GM12891 (cell line): ENCODE data around the gene ITPR3.

Source experiments
- POLR2A ChIP-seq: IDR thresholded peaks from 2 replicates; pipeline ENCODE4 v1.6.1; 2011; ENCODE audit warnings: low read depth, low read length, control low read depth
- POLR2AphosphoS5 ChIP-seq: IDR thresholded peaks from 2 replicates; pipeline ENCODE4 v1.6.1; 2011; ENCODE audit warnings: low read depth, low read length, control low read depth
- POU2F2 ChIP-seq: IDR thresholded peaks from 2 replicates; pipeline ENCODE4 v1.6.1; 2011; ENCODE audit warnings: low read depth, mild to moderate bottlenecking, control low read depth, low read length, moderate library complexity
- SPI1 ChIP-seq: IDR thresholded peaks from 2 replicates; pipeline ENCODE4 v1.6.1; 2011; ENCODE audit warnings: low read depth, low read length, control low read depth
- TAF1 ChIP-seq: IDR thresholded peaks from 2 replicates; pipeline ENCODE4 v1.6.1; 2011; ENCODE audit warnings: low read depth, low read length, control low read depth

DNA sequence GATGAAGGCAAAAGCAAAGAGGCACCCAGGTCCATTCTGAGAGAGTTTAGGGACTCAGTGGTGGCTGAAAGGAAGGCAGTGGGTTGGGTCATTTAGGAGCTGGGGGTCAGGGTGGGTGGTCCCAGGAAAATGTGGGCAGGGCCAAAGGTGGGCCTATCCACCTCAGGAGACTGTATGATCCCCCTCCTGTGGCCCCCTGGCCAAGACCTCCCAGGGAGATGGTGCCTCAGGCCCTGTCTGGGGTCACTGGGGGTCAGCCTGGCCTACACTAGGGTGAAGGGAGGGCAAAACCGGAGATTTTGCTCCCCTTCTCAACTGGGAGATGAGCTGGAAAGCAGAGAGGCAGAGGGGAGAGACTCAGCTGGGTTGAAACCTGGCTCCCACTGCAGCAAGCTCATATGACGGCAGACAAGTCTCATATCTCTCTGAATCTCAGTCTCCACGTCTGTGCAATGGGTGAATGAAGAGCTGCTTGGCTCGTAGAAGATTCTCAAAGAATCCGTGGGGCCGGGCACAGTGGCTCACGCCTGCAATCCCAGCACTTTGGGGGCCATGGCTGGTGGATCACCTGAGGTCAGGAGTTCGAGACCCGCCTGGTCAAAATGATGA lies 29.6 kb upstream of the ITPR3 start:
- TF ChIP-seq POLR2A (no peak), POLR2AphosphoS5 (no peak), TAF1 (no peak), SPI1 (no peak), POU2F2 (no peak)
